Activated naive CD8-positive, alpha-beta T cell treated with anti-CD3 and anti-CD28 coated beads for 36 hours (primary cell): ENCODE measurements around the gene HS3ST4. TPM values are rescaled to one million over a fixed set of nuclear protein-coding genes. Genes with fewer than 3 reads are reported as not detected.
"Not testable (repeated sequence)": the region's sequence is repeated elsewhere in the genome, so short reads cannot be mapped to it uniquely, and the experiment has no call there.

ENCODE experiments used
- DNase-seq: peaks from one replicate; pipeline ENCODE4 v3.0.0; 2021
- H3K27ac Mint-ChIP-seq: one replicate; pipeline ENCODE4 v1.8.0; 2022; ENCODE audit warnings: mild to moderate bottlenecking, moderate library complexity, mixed read lengths
- H3K27me3 Mint-ChIP-seq: one replicate; pipeline ENCODE4 v1.8.0; 2022; ENCODE audit warnings: mild to moderate bottlenecking, mixed read lengths
- H3K36me3 Mint-ChIP-seq: one replicate; pipeline ENCODE4 v1.8.0; 2021; ENCODE audit warnings: mild to moderate bottlenecking, mixed read lengths
- H3K4me1 Mint-ChIP-seq: one replicate; pipeline ENCODE4 v1.8.0; 2021; ENCODE audit warnings: mixed read lengths
- H3K4me3 Mint-ChIP-seq: one replicate; pipeline ENCODE4 v1.8.0; 2022; ENCODE audit warnings: mild to moderate bottlenecking, moderate library complexity, mixed read lengths
- H3K9me3 Mint-ChIP-seq: one replicate; pipeline ENCODE4 v1.8.0; 2022; ENCODE audit warnings: mixed read lengths
- total RNA-seq, 2 experiments: library from RNA; stranded (reverse); gene quantifications; one replicate each; pipeline ENCODE4 v1.2.3, GENCODE V29; 2021

Gene HS3ST4
- total RNA-seq, 2 experiments from 2014 or later = not detected

- H3K9me3 Mint-ChIP-seq = peaks cover 1% of the 10 kb centered on the region
- peaks cover 18% of the 10 kb centered on the region for H3K27me3 Mint-ChIP-seq
- no peak overlapping the region for H3K4me3 Mint-ChIP-seq
- no peak for DNase-seq
- H3K27ac Mint-ChIP-seq = peak overlapping the region; percentile 10
- no peaks in the 10 kb centered on the region for H3K4me1 Mint-ChIP-seq
- H3K36me3 Mint-ChIP-seq = no peaks in the 10 kb centered on the region
These were observed 79.5 kb downstream of the HS3ST4 start for GRCh38 chr16:25771216-25771615.

DNA sequence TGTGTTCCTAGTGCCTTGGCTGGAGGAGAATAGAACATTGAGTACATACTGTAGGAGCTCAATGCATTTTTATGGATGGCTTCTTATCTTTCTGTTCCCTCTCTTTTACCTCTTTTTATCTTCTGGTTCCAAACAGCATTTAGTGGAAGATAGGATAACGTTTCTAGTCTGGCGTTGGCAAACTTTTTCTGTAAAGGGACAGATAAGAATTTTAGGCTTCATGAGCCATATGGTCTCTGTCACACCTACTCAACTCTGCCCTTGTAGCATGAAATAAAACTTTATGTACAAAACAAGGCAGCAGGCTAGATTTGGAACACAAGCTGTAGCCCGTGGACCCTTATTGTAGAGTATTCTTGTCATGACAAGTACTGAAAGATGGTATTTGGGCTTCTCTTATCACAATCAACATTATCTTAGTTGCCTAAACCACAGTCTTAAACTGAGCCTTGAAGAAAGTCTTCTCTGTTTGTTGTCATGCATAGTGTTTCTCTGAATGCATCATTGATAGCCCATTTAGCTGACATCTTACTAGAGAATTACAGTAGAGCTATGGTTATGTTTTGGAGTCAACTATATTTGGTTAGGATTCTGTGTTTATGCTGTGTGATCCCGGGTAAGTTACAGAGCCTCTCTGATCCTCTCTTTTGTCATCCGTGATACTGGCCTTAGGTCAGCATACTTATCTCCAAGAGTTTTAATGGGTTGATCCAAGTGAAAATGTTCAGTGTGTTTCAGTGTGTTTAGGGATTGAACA, 80.2 kb downstream of the HS3ST4 start:
- H3K27ac Mint-ChIP-seq = no peak overlapping the region
- H3K4me1 Mint-ChIP-seq = no peaks in the 10 kb centered on the region
- no peak overlapping the region for H3K4me3 Mint-ChIP-seq
- H3K36me3 Mint-ChIP-seq = no peaks in the 10 kb centered on the region
- H3K9me3 Mint-ChIP-seq = peaks cover 1% of the 10 kb centered on the region
- no peak for DNase-seq
- H3K27me3 Mint-ChIP-seq = peaks cover 18% of the 10 kb centered on the region

DNA sequence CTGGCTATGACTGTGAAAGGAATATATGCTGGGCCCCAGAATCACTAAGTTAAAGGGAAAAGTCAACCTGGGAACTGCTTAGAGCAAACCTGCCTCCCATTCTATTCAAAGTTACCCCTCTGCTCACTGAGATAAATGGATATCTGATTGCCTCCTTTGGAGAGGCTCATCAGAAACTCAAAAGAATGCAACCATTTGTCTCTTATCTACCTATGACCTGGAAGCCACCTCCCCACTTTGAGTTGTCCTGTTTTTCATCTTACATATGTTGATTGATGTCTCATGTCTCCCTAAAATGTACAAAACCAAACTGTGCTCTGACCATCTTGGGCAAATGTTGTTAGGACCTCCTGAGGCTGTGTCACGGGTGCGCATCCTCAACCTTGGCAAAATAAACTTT, 84.5 kb downstream of the HS3ST4 start:
- H3K27ac Mint-ChIP-seq, H3K36me3 Mint-ChIP-seq, H3K4me3 Mint-ChIP-seq, DNase-seq, H3K9me3 Mint-ChIP-seq, H3K4me1 Mint-ChIP-seq: not testable (repeated sequence)
- H3K27me3 Mint-ChIP-seq = peaks cover 21% of the 10 kb centered on the region

GRCh38 chr16:25783226-25783625, 91.5 kb downstream of the HS3ST4 start:
- DNase-seq = no peak
- no peaks in the 10 kb centered on the region for H3K9me3 Mint-ChIP-seq
- peaks cover 5% of the 10 kb centered on the region for H3K27me3 Mint-ChIP-seq
- no peaks in the 10 kb centered on the region for H3K36me3 Mint-ChIP-seq
- no peak overlapping the region for H3K4me3 Mint-ChIP-seq
- H3K4me1 Mint-ChIP-seq = no peaks in the 10 kb centered on the region
- no peak overlapping the region for H3K27ac Mint-ChIP-seq

DNA sequence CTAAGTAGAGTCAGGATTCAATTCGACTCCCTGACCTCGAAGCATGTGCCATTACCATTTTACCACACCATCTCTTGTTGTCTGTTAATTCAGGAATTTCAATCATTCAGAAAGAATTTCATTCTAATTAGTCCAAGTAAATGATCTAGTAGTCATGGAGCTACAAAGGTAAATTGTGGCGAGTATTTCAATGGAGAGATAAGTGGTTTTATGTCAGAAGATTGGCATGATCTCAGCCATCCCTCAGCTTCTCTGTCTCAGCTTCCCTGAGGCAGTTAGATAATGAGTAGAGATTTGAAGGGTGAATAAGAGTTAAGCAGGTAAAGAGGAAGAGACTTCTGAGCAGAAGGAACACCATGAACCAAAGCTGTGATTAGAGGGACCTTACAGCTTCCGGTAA, 93.6 kb downstream of the HS3ST4 start:
- Mint-ChIP-seq H3K4me3 (no peak overlapping the region), H3K27ac (no peak overlapping the region), H3K9me3 (no peaks in the 10 kb centered on the region), H3K36me3 (no peaks in the 10 kb centered on the region), H3K27me3 (peaks cover 3% of the 10 kb centered on the region), H3K4me1 (no peaks in the 10 kb centered on the region)
- no peak for DNase-seq

DNA sequence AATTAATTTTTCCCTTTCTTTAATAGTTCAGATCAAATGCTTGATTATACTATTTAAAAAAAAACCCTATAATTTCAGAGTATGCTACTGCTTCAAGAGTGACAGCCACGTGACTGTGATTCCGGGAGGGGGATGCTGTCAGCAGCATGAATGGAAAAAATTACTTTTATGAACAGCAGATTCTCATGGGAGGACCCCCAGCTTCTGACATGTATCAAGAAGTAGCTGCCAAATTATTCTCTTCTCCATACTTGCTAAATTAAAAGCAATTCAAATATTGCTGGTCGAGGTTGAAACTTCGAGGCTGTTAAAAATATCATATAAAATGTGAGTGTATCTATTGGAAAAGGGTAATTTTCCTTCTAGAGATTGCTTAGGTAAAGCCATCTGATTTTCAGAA, 95.0 kb downstream of the HS3ST4 start:
- H3K9me3 Mint-ChIP-seq = no peaks in the 10 kb centered on the region
- no peak overlapping the region for H3K4me3 Mint-ChIP-seq
- peaks cover 3% of the 10 kb centered on the region for H3K27me3 Mint-ChIP-seq
- no peaks in the 10 kb centered on the region for H3K36me3 Mint-ChIP-seq
- no peaks in the 10 kb centered on the region for H3K4me1 Mint-ChIP-seq
- DNase-seq = no peak
- H3K27ac Mint-ChIP-seq = no peak overlapping the region

GRCh38 chr16:25788637-25789036, 96.9 kb downstream of the HS3ST4 start:
- no peaks in the 10 kb centered on the region for H3K4me1 Mint-ChIP-seq
- no peak overlapping the region for H3K4me3 Mint-ChIP-seq
- peaks cover 3% of the 10 kb centered on the region for H3K27me3 Mint-ChIP-seq
- H3K9me3 Mint-ChIP-seq = no peaks in the 10 kb centered on the region
- H3K36me3 Mint-ChIP-seq = no peaks in the 10 kb centered on the region
- DNase-seq = no peak
- no peak overlapping the region for H3K27ac Mint-ChIP-seq

DNA sequence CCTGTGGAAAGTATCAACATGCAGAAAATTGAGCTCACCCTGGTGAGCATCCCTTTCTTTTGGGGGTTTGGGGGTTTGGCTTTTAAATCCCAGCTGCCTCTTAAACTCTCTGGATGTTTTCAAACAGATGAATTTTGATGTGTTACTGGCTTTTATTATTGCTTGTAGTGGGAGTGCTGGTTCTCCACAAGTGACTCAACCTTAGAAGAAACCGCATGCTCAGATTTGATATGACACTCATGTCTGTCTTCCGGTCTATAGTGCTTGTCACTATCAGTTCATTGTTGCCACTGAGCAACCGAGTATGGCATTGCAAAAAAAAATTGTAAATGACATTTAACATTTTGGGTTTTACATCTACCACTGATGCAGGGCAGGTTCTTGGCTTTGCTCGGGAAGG, 104.5 kb downstream of the HS3ST4 start:
- no peaks in the 10 kb centered on the region for H3K4me1 Mint-ChIP-seq
- DNase-seq = no peak
- H3K4me3 Mint-ChIP-seq = no peak overlapping the region
- no peaks in the 10 kb centered on the region for H3K36me3 Mint-ChIP-seq
- H3K9me3 Mint-ChIP-seq = no peaks in the 10 kb centered on the region
- H3K27me3 Mint-ChIP-seq = peaks cover 33% of the 10 kb centered on the region
- H3K27ac Mint-ChIP-seq = no peak overlapping the region

DNA sequence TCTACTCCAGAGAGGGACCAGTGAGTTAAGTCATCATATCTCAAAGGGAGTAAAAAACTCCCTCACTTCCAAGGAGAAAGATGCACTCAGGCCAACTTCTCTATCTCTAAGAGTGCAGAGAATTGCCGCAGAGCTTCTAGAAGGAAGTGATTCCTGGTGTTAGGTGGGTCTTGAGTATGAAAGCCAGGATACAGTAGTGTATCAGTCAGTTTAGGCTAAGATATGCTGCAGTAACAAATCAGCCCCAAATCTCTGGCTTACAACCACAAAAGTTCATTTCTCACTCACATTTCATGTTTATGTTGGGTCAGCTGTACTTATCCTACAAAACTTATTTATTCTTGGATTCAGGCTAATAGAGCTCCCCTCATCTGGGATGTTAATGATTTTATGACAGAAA, 106.3 kb downstream of the HS3ST4 start:
- no peaks in the 10 kb centered on the region for H3K36me3 Mint-ChIP-seq
- H3K9me3 Mint-ChIP-seq = no peaks in the 10 kb centered on the region
- H3K4me3 Mint-ChIP-seq = no peak overlapping the region
- DNase-seq = no peak
- no peak overlapping the region for H3K27ac Mint-ChIP-seq
- H3K4me1 Mint-ChIP-seq = no peaks in the 10 kb centered on the region
- H3K27me3 Mint-ChIP-seq = peaks cover 33% of the 10 kb centered on the region

DNA sequence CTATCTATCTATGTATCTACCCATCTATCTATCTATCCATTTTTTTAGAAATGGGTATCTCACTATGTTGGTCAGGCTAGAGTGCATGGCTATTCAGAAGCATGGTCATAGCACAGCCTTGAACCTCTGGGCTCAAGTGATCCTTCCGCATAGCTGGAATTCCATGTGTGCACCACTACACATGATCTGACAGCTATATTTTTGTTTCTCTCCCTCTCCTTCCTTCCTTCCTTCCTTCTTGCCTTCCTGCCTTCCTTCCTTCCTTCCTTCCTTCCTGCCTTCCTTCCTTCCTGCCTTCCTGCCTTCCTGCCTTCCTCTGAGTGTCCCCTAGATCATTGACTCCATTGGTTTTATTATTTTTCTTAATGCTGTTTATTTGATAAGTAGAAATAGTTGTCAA, 108.1 kb downstream of the HS3ST4 start:
- H3K36me3 Mint-ChIP-seq = no peaks in the 10 kb centered on the region
- H3K27ac Mint-ChIP-seq = no peak overlapping the region
- H3K4me3 Mint-ChIP-seq = no peak overlapping the region
- H3K9me3 Mint-ChIP-seq = no peaks in the 10 kb centered on the region
- H3K27me3 Mint-ChIP-seq = peaks cover 28% of the 10 kb centered on the region
- H3K4me1 Mint-ChIP-seq = no peaks in the 10 kb centered on the region
- no peak for DNase-seq

DNA sequence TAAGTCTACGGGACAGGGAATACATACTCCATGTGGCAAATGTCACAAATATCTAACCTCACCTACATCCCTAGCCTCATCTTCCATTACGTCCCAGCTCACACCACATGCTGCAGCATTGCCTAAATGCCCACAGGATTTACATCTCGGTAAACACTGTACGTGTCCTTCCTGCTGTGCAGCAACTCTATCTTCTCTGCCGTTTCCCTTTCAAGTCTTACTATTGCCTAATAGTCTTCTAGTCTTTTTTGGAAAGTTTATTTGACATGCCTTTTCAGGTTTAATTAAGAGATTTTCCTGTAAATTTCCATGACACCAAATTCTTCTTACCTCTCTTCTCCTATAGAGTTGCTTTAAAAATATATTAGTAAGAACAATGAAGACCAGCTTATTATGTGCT, 120.5 kb downstream of the HS3ST4 start:
- DNase-seq = no peak
- no peaks in the 10 kb centered on the region for H3K4me1 Mint-ChIP-seq
- H3K27me3 Mint-ChIP-seq = peaks cover 17% of the 10 kb centered on the region
- no peak overlapping the region for H3K27ac Mint-ChIP-seq
- no peak overlapping the region for H3K4me3 Mint-ChIP-seq
- H3K9me3 Mint-ChIP-seq = no peaks in the 10 kb centered on the region
- no peaks in the 10 kb centered on the region for H3K36me3 Mint-ChIP-seq

DNA sequence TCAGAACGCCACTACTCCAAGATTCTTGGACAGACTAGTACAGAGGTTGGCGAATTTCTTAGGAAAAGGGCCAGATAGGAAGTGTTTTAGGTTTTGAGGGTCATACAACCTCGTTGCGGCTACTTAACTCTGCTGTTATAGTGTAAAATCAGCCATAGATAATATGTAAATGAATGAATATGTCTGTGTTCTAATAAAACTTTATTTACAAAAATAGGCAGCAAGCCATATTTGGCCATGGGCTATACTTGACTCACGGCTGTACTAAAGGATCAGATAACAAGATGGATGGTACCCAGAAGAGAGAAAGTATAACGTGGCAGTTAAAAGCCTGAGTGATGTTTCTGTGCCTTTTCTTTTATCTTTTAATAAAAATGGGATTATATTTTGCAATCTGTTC, 125.5 kb downstream of the HS3ST4 start:
- peaks cover 17% of the 10 kb centered on the region for H3K27me3 Mint-ChIP-seq
- no peak for DNase-seq
- no peaks in the 10 kb centered on the region for H3K9me3 Mint-ChIP-seq
- no peaks in the 10 kb centered on the region for H3K36me3 Mint-ChIP-seq
- no peak overlapping the region for H3K27ac Mint-ChIP-seq
- H3K4me1 Mint-ChIP-seq = no peaks in the 10 kb centered on the region
- no peak overlapping the region for H3K4me3 Mint-ChIP-seq

DNA sequence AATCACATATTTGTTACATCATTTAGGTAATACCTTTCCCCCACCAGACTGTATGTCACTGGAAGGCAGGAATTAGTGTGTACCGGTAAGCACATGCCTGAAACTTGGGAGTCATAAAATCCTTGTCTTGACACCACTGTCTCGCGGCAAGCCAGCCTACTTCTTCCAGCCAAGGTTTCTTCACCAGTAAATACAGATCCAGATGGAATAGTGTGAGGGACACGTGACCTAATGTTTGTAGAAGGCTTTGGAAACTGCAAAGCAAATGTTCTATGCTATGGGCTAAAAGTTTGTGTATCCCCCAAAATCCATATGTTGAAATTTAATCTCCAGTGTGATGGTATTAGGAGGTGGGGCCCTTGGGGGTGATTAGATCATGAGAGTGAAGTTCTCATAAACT, 126.1 kb downstream of the HS3ST4 start:
- Mint-ChIP-seq H3K27me3 (peaks cover 15% of the 10 kb centered on the region), H3K9me3 (no peaks in the 10 kb centered on the region), H3K4me1 (no peaks in the 10 kb centered on the region), H3K36me3 (no peaks in the 10 kb centered on the region), H3K27ac (no peak overlapping the region), H3K4me3 (no peak overlapping the region)
- no peak for DNase-seq

- Mint-ChIP-seq H3K27me3 (peaks cover 11% of the 10 kb centered on the region), H3K4me3 (no peak overlapping the region), H3K27ac (no peak overlapping the region), H3K4me1 (no peaks in the 10 kb centered on the region), H3K9me3 (no peaks in the 10 kb centered on the region), H3K36me3 (no peaks in the 10 kb centered on the region)
- no peak for DNase-seq
These were observed 132.1 kb downstream of the HS3ST4 start for GRCh38 chr16:25823891-25824290.

- Mint-ChIP-seq H3K27ac (no peak overlapping the region), H3K36me3 (no peaks in the 10 kb centered on the region), H3K4me3 (no peak overlapping the region), H3K4me1 (no peaks in the 10 kb centered on the region), H3K27me3 (peaks cover 16% of the 10 kb centered on the region), H3K9me3 (no peaks in the 10 kb centered on the region)
- DNase-seq = no peak
These were observed 135.9 kb downstream of the HS3ST4 start for GRCh38 chr16:25827709-25828108.

- Mint-ChIP-seq H3K9me3 (no peaks in the 10 kb centered on the region), H3K27me3 (peaks cover 16% of the 10 kb centered on the region), H3K36me3 (no peaks in the 10 kb centered on the region), H3K4me1 (no peaks in the 10 kb centered on the region), H3K4me3 (no peak overlapping the region), H3K27ac (no peak overlapping the region)
- no peak for DNase-seq
These were observed 136.8 kb downstream of the HS3ST4 start for GRCh38 chr16:25828510-25828909.
